SW 1271 (cell line): ENCODE data around the gene DLX6.
"Not testable (repeated sequence)": the region's sequence is repeated elsewhere in the genome, so short reads cannot be mapped to it uniquely, and the experiment has no call there.

ENCODE experiments used
- DNase-seq, 2 experiments: peaks; one replicate each; lab custom pipeline; 2025; lab: John Stamatoyannopoulos, UW

The DLX6 gene

GRCh38 chr7:97024209-97025129 lies 19.1 kb downstream of the DLX6 start, which contains the start of gene DLX5:
DLX5 (minus strand) TSS chr7:97024831; CDS start chr7:97024623, 208 bp downstream.
- peak in 1 of 2 experiments; percentile 28 for DNase-seq

- DNase-seq, result no peak
Observed at GRCh38 chr7:97025130-97025499, 19.8 kb downstream of the DLX6 start.

GRCh38 chr7:97025983-97026714 lies 20.8 kb downstream of the DLX6 start:
- no peak for DNase-seq

GRCh38 chr7:97026715-97027426 lies 21.5 kb downstream of the DLX6 start:
- DNase-seq, result no peak

- DNase-seq, result peak; percentile 33 to 66
Observed at GRCh38 chr7:97027427-97028234, 22.3 kb downstream of the DLX6 start.

- not testable (repeated sequence) for DNase-seq
Observed at GRCh38 chr7:97034213-97034852, 29.0 kb downstream of the DLX6 start.

- DNase-seq, result no peak
Observed at GRCh38 chr7:97039374-97040065, 34.2 kb downstream of the DLX6 start.

GRCh38 chr7:97043281-97043680 lies 37.9 kb downstream of the DLX6 start:
- DNase-seq, result no peak
